Islet precursor cell (in vitro differentiated cells): ENCODE data around the gene APOO.

Source experiments
- DNase-seq: peaks from one replicate; pipeline ENCODE4 v3.0.0-alpha.2; 2018

Gene APOO

GRCh38 chrX:23857363-23857762 is 50.4 kb downstream of the APOO start:
- DNase-seq, result no peak

- no peak for DNase-seq
These were observed 52.2 kb downstream of the APOO start for GRCh38 chrX:23855569-23855968.

GRCh38 chrX:23854945-23855344 is 52.8 kb downstream of the APOO start:
- DNase-seq, result no peak

DNA sequence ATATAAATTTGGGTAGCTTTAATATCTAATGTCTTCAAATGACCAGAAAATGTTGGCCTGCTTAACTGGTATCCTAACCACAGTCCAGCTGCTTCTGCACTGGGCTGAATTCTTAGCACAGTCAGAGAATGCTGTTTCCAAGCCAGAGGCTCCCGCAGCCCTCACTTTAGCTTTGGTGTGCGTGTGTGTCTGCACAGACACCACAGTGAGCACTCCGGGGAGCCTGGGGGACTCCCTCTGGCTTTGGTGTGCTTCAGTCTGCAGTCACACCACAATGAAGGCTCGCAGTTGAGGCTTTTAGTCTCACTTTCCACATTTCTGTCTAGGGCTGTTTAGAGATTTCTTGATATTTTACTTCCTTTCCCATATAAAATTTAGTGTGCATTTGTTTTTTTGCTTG is 53.6 kb downstream of the APOO start:
- no peak for DNase-seq

- DNase-seq, result no peak
These were observed 56.2 kb downstream of the APOO start for GRCh38 chrX:23851544-23851943.

DNA sequence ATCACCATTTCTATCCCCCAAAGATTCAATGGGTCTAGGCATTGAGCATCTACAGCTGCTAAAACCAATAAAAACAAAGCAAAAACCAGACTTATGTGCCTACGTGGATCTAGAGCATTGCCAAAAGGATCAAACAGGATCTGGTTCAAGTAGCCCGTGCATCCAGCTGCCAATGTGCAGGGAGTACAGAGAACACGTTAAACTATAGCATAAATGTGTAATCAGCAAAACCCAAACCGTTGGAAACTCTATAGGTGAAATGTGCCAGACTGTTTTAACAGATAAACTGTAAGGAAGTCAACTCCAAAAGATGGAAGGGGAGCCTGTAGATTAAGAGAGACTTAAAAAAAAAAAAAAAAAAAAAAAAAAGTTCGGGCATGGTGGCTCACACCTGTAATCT is 58.5 kb downstream of the APOO start:
- no peak for DNase-seq

- no peak for DNase-seq
These were observed 62.4 kb downstream of the APOO start for GRCh38 chrX:23845351-23845817.

GRCh38 chrX:23844502-23845138 is 63.1 kb downstream of the APOO start:
- peak; percentile 74 for DNase-seq

DNA sequence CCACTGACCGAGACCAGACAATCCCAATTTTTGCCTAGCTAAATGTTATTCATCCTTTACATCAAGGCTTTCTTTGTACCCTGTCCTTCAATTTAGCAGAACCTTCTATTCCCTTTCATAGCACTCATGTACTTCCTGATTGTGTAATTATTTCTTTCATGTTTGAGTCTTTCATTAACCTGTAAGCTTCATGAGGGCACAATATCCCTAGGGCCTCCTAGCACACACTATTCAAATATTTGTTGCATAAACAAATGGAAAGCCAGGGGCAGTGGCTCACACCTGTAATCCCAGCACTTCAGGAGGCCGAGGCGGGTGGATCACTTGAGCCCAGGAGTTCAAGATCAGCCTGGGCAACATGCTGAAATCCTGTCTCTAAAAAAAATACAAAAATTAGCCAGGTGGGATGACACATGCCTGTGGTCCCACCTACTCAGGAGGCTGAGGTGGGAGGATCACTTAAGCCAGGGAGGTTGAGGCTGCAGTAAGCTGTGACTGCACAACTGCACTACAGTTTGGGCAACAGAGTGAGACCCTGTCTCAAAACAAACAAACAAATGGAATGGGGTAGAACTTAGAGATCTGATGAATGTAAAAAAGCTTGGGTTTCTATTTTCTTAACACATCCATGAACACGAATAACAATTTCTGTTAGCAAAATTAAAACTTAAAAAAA is 65.8 kb downstream of the APOO start:
- no peak for DNase-seq

DNA sequence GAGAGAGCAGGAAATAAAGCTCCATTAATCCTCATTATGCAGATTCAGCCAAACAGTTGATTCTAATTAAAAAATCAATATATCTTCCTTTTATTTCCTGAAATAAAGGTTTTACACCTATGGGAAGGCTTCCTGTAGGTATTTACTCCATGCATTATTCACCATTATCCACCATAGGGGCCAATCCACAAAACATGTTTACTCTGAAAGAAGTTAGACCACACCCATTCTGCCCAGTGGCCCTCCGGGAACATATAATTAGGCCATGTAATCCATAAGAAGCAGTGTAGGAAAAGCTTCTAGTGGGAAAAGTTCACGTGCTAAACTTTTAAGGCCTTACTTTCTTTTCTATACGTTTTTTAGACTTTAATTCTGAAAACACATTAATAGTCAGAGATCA is 67.1 kb downstream of the APOO start:
- no peak for DNase-seq

GRCh38 chrX:23838953-23839352 is 68.8 kb downstream of the APOO start:
- no peak for DNase-seq

GRCh38 chrX:23832721-23833120 is 75.0 kb downstream of the APOO start:
- no peak for DNase-seq

- no peak for DNase-seq
These were observed 78.9 kb downstream of the APOO start for GRCh38 chrX:23828881-23829280.

DNA sequence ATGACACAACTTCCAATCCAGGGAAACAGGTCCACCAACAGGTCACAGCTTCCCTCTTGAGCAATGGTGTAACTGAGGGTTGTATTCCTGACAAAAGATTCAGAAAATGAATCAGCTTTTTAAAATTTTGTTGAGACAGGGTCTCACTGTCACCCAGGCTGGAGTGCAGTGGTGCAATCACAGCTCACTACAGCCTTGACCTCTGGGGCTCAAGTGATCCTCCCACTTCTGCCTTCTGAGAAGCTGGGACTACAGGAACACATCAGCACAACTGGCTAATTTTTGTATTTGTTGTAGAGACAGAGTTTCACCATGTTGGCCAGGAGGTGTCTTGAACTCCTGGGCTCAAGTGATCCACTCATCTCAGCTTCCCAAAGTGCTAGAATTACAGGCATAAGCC is 81.1 kb downstream of the APOO start:
- no peak for DNase-seq

DNA sequence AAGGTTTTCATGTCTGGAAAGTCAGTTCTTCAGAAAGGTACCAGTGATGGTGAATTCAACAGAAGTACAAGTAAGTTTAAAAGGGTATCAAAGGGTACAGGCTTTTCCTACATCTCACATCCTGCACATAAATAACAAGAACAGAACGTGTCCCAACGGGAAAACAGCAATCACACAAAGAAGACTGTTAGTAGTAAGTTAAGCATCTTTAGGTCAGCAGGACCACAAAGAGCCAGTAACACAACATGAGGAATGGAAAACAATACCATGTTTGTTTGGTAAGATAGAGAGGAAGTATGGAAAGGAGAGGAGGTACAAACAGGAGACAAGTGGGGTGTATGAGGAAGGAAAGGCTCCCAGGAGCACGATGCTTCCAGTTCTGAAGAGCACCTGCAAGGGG is 81.5 kb downstream of the APOO start:
- DNase-seq, result no peak

DNA sequence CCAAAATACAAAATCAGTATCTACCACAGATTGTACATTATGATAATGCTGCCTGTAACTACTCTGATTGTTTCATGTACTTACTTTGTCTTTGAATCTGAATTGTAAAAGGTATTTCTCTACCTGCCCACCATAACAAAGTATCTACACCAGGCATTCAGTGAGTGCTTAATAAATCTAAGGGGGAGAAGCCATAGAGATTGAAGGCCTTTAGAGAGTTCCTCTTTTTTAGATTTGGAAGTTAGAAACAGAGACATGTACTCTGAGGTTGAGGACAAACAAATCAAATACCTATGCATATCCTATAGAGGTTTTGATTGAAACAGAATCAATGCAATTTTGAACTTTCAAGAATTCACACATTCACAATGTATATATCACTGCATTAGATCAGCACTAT is 82.1 kb downstream of the APOO start:
- no peak for DNase-seq

- DNase-seq, result no peak
These were observed 84.9 kb downstream of the APOO start for GRCh38 chrX:23822841-23823240.

- no peak for DNase-seq
These were observed 85.3 kb downstream of the APOO start for GRCh38 chrX:23822397-23822796.

- DNase-seq, result no peak
These were observed 85.9 kb downstream of the APOO start for GRCh38 chrX:23821847-23822246.

DNA sequence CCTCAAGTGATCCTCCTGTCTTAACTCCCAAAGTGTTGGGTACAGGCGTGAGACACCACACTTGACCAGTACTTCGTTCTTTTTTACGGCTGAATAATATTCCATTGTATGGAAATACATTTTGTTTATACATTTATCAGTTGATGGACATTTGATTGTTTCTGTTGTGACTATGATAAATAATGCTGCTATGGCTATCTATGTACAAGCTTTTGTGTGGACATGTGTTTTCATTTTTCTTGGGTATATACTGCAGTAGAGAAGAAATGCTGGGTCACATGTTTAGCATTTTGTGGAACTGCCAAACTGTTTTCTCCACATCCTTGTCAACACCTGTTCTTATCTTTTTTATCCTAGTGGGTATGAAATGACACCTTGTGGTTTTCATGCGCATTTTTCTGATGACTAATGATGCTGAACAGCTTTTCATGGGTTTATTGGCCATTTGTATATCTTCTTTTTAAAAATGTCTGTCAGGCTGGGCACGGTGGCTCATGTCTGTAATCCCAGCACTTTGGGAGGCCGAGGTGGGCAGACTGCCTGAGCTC is 87.4 kb downstream of the APOO start:
- no peak for DNase-seq

GRCh38 chrX:23819385-23820234 is 88.1 kb downstream of the APOO start:
- DNase-seq, result no peak

- DNase-seq, result no peak
These were observed 89.8 kb downstream of the APOO start for GRCh38 chrX:23817979-23818336.

GRCh38 chrX:23816179-23816578 is 91.6 kb downstream of the APOO start:
- DNase-seq, result no peak

DNA sequence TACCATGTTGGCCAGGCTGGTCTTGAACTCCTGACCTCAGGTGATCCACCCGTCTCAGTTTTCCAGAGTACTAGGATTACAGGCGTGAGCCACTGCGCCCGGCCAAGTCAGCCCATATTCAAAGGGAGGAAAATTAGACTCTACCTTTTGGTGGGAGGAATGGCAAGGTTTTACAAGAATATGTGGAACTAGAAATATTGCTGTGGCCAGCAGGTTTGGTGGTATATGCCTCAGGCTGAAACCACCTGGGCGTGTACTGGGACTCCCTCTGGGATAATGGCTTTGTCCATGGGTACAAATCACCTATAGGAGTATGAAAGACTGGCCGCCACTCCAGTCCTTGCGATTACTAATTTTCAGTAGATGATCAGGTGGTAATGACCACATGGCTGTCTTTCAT is 92.4 kb downstream of the APOO start:
- DNase-seq, result no peak
